ENCODE results near the gene FLII.
"Not testable (repeated sequence)": the region's sequence is repeated elsewhere in the genome, so short reads cannot be mapped to it uniquely, and the experiment has no call there.

The FLII gene

DNA sequence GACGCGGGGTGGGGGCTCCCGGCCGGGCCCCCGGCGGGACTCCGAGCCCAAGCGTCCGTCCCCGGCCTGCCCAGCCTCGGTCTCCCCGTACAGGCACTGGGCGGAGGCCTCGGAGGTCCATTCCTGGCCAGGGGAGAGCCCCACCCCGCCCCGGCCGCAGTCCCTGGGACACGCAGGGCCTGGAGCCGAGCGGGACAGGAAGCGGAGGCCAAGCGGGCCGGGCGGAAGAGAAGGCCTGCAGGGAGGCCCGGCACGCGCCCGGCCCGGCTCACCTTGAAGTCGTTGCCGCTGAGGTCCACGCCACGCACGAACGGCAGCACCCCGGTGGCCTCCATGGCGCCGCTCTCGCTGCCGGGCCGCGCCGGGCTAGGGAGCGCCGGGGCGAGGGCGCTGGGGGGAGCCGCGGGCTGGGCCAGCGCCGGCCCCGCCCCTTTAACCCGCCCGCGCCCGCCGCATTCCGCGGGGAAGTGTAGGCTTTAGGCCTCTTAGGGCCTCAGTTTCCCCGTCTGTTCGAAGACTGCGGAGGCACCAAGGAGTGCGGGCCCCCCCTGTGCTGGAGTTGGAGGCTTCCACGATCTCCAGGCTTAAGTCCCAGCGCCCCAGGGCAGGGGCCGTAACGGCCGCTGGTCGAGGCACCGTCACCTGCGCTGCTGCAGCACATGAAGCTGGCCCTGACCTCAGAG is at the start of gene FLII:
TSS of gene FLII (minus strand) at position 383 of the 683 bp plus-strand sequence. CDS start at position 335, 48 bp downstream.
- DNase-seq: no peak

DNA sequence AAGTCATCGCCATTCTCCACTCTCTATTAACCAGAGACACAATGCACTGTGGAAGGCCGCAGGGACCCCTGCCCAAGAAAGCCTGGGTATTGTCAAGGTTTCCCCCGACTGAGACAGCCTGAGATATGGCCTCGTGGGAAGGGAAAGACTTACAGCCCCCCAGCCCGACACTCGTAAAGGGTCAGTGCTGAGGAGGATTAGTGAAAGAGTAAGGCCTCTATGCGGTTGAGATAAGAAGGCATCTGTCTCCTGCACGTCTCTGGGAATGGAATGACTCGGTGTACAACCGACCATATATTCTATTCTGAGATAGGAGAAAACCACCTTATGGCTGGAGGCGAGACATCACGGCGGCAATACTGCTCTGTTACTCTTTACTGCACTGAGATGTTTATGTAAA is 44.7 kb upstream of the FLII start:
- DNase-seq: not testable (repeated sequence)

GRCh38 chr17:18300725-18301480 is 42.4 kb upstream of the FLII start:
- no peak for DNase-seq

DNA sequence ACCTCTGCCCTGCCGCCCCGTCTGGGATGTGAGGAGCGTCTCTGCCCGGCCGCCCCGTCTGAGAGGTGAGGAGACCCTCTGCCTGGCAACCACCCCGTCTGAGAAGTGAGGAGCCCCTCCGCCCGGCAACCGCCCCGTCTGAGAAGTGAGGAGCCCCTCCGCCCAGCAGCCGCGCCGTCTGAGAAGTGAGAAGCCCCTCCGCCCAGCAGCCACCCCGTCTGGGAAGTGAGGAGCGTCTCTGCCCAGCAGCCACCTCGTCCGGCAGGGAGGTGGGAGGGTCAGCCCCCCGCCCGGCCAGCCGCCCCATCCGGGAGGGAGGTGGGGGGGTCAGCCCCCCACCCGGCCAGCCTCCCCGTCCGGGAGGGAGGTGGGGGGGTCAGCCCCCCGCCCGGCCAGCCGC is 39.5 kb upstream of the FLII start:
- not testable (repeated sequence) for DNase-seq

DNA sequence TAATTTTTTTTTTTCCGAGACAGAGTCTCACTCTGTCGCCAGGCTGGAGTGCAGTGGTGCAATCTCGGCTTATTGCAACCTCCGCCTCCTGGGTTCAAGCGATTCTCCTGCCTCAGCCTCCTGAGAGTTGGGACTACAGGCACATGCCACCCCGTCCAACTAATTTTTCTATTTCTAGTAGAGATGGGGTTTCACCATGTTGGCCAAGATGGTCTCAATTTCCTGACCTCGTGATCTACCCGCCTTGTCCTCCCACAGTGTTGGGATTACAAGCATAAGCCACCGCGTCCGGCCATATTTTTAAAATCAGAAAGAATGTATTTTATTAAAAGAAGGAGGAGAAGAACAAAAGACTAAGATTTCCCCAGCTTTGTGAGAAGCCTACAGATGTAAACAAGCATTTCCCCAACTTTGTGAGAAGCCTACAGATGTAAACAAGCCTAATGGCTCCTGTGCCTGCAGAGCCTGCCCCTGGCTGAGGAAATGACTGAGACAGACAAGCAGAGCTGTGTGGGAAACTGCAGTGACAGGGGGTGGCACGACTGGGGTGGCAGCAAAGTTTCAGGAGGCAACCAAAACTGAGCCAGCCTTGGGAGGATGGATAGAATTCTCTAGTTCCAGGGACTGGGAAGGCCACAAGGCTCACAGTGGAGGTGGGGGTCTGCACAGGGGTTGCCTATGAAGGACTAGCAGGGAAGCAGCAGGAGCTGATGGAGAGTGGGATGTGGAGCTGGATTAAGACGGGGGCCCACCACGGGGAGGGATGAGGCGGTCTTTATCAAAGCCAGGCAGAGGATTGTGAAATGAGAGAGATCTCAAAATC is 33.4 kb upstream of the FLII start:
- no peak for DNase-seq

GRCh38 chr17:18285296-18285695 is 26.8 kb upstream of the FLII start:
- DNase-seq: no peak

DNA sequence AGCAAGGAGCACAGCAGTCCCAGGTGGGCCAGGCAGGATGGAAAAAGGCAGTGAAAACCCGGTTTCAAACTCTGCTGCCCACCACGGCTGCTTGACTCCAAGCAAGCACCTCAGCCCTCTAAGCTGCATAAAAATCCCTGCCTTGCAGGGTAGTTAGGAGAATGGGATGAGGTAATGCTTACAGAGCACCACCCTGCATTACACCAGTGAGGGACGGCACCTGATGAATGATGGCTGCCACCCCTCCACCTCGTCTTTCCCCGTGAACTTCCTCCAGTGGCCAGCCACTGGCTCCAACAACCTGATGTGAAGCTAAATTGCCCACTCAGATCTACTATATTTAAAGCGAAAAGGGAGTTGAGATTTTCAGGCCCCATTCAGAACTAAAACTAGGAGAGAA is 23.2 kb upstream of the FLII start:
- DNase-seq: no peak

DNA sequence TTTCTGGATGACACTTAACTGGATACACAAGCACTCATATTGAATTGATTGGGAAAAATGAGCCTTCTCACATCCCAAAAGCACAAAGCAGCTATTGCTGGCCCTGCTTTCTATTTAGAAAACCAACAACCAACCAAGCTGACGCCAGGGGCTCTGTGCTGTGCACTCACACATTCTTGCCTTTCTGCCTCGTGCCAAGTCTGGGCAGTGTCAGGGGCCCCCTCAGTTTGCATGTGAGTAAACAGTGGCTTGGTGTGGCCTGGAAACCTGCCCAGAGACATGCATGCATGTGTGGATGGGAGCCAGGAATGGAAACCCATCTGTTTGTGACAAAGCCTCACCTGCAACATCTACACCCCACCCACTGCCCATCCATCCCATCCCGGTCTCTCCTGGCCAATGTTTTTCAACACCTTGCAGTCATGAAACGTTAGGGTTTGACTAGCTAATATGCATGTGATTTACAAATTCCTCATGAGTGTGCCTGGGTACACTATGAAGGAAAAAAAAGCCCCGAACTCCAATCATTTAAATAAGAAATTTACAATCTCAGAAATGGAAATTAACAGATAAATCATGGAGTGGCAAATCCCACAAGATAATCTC is 22.3 kb upstream of the FLII start:
- no peak for DNase-seq

- DNase-seq: no peak
Measured at GRCh38 chr17:18280249-18280648, 21.7 kb upstream of the FLII start.

DNA sequence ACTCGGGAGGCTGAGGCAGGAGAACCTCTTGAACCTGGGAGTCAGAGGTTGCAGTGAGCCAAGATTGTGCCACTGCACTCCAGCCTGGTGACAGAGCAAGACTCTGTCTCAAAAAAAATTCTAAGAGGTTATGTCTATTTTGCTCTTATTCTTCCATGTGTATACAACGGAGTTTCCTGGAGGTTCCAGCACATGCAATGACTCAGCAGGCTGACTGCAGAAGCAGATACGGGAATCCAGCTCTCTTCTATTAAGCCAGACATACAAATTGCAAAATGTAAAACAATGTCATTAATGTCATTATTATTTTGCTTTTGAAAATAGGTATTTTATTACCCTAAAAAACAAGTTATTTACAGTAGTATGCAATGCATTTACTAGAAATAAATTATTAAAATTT is 20.3 kb upstream of the FLII start:
- DNase-seq: no peak

GRCh38 chr17:18277076-18277475 is 18.5 kb upstream of the FLII start:
- no peak for DNase-seq

DNA sequence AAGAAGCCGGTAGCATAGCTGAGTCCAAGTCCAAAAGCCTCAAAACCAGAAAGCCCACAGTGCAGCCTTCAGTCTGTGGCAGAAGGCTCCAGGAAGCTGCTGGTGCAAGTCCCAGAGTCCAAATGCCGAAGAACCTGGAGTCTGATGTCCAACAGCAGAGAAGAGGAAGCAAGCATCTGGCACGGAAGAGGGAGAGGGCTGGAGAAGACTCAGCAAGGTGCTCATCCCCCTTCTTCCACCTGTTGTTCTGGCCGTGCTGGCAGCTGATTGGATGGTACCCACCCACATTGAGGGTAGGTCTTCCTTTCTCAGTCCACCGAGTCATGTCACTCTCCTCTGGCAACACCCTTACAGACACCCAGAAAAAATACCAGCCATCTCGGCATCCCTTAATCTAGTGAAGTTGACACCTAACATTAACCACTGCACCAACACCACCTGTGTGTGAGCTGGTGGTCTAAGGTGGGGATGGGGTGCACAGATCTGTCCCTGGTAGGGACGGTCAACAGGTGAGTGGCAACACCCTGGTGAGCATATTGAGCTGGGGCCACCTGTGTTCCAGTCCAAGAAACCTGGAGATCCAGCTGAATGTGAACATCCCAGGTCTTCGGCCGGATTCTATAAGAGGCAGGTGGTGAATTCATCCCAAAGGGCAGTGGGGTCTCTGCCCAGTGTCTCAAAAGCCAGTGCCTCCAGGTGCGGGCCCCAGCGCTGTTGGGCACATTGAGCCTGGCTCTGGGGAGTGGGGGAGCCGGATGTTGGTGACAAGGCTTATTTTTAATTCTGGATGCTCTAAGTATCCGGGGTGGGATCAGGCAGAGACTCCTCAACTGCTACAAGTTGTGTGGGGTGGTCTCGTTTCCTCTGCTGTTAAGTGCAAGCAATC is 11.8 kb upstream of the FLII start:
- no peak for DNase-seq

DNA sequence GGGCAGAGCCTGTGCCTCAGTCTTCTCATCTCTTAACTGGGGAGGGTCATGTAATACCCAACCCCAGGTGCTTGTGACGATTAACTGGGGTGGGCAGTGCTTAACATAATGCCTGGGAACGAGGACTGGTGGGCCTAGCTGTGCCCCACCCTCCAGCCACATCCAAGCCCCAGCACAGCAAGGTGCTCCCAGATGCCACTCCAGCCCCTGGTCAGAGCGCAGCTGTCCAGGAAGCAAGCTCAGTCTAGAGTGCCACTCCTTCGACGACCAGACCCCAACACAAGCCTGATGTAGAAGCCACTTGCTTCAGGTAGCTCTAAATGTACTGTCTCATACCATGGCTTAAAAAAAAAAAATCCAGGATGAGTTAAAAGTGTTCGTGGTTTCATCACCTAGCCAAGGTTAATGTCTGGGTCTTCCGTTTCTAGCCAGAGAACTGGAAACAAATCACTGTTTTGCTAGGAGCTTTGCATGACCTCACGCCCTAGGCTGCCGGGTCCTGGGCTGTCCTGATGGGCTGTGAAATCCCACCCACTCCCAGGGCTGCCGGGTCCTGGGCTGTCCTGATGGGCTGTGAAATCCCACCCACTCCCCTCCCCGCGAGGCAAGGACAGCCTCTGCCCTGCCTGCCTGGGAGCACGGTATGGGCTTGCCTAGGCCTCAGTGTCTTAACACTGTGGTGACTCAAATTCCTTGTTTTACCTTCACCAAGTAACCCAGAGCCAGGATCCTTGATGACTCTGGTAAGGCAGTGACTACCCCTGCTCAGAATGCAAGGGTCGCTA is 9.6 kb upstream of the FLII start:
- no peak for DNase-seq

DNA sequence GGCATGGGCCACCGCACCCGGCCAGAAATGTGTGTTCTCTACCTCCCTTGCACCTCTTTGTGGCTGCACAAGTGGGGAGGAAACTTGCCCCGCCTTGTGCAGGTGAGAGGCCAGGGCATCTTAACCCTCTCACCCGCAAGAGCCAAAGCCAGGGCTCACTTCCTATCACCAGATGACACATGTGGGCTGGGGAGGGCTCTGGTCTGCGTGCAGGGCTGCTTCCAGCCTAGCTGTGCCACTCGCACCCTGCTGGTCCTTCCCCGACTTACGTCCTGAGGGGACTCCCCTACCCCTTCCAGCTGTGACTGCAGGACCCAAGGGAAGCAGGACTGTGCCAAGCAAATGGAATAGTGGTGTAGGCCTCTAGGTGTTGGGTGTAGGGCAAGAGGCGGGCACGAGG is 8.8 kb upstream of the FLII start:
- DNase-seq: no peak

DNA sequence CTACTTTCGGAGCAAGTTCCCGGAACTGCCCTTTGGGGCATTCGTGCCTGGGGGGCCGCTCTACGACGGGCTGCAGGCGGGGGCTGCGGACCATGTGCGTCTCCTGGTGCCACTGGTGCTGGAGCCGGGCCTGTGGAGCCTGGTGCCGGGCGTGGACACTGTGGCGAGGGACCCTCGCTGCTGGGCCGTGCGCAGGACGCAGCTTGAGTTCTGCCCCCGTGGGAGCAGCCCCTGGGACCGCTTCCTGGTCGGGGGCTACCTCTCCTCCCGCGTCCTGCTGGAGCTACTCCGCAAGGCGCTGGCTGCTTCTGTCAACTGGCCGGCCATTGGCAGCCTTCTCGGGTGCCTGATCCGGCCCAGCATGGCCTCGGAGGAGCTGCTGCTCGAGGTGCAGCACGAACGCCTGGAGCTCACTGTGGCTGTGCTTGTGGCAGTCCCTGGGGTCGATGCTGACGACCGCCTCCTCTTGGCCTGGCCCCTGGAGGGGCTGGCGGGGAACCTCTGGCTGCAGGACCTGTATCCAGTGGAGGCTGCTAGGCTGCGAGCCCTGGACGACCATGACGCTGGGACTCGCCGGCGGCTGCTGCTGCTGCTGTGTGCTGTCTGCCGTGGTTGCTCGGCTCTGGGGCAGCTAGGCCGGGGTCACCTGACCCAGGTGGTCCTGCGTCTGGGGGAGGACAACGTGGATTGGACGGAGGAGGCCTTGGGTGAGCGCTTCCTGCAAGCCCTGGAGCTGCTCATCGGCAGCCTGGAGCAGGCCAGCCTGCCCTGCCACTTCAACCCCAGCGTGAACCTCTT is 5.5 kb upstream of the FLII start:
- no peak for DNase-seq

DNA sequence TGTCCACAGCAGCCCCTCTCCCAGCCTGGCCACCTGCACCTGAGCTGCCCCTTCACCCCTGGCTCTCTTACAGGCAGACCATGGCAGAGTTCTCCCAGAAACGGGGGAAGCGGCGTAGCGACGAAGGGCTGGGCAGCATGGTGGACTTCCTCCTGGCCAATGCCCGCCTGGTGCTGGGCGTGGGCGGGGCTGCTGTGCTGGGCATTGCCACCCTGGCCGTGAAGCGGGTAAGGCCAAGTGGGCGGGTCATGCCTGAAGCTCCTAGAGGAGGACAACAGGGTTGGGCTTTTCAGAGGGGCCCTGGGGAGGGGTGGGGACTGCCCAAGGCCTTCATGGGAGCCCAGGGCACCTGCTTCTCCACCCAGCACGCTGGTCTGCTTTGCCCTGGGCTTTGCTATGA is 4.1 kb upstream of the FLII start:
- no peak for DNase-seq

DNA sequence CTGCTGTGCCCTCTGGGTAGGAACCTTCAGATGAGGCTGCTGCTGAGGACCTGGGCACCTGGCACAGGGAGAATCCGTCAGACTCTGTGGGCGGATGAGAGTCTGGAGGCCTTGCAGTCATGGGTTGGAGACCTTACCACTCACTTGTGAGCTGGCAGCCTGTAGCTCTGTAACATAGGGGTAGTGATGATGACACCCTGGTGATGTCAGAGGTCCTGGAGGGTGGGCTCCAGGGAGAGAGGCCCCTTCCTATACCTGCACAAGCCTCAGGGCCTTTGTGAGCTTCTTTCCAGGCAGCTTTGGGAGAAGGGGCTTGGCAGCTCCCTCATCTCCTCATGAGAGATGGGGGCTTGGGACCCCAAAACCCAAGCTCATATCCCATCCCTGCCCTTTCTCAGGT is 3.6 kb upstream of the FLII start:
- DNase-seq: no peak

DNA sequence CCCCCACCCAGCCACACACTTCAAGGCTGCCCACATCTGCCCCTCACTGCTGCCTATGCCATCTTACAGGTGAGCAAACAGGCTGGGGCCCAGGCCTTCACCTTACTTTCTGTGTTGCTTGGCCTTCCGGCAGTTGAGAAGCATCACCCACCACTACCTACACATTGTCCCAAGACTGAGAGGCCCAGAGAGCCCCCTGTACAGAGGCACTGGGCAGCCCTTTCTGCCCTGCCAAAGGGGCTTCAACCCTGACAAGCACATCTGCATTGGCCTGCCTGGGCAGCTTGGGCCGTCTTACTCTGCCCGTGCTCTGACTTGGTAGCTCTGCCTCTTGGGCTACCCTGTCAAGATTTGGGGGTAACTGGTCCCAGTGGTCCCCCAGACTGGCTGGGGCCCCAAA is 3.1 kb upstream of the FLII start:
- no peak for DNase-seq

- peak in 1 of 2 experiments; percentile 14 for DNase-seq
Measured at GRCh38 chr17:18261146-18261515, 2.6 kb upstream of the FLII start.

DNA sequence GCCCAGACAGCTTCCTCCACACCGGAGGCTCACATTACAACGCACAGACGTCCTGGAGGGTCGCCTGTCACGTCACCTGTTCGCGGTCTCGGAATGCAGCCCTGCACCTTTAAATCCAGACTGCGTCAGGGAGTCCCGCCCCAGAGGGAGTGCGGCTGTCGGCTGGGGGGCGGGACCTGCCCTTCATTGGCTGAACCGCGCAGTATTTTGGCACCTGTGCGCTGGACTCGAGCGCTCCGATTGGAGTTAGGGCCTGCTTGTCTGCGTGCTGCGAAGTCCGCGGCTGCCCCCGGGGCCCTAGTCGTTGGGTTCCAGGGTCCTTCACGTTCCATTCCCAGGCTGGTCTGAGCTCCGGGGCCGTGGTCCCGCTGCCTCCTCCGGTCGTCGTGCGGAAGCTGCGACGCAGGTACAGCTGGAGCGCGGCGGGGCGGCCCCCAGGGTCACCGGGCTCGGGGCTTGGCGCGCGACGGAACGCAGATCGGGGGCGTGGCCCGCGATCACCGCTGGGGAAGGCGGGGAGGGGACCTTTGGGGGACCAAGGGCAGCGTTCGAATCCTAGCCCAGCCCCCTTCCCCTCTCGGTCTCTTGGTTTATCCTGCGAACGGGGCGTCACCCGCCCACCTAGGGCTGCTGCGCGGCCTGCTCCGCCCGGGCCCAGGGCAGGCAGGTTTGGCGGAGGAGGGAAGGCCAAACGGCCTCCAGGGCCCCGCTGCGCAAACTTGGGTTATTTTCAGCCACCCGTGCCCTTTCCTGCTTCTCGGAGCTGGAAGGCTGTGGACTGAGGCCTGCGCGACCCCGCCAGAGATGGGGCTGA is 2.0 kb upstream of the FLII start, which contains the start of gene MIEF2:
TSS of gene MIEF2 (plus strand) at position 331 of the 814 bp plus-strand sequence. CDS start 2,059 bp downstream, outside the sequence.
- DNase-seq: peak; percentile 80

Data from Kasumi-1 (cell line).